ENCODE results near the gene ADAR.

ADAR gene

DNA sequence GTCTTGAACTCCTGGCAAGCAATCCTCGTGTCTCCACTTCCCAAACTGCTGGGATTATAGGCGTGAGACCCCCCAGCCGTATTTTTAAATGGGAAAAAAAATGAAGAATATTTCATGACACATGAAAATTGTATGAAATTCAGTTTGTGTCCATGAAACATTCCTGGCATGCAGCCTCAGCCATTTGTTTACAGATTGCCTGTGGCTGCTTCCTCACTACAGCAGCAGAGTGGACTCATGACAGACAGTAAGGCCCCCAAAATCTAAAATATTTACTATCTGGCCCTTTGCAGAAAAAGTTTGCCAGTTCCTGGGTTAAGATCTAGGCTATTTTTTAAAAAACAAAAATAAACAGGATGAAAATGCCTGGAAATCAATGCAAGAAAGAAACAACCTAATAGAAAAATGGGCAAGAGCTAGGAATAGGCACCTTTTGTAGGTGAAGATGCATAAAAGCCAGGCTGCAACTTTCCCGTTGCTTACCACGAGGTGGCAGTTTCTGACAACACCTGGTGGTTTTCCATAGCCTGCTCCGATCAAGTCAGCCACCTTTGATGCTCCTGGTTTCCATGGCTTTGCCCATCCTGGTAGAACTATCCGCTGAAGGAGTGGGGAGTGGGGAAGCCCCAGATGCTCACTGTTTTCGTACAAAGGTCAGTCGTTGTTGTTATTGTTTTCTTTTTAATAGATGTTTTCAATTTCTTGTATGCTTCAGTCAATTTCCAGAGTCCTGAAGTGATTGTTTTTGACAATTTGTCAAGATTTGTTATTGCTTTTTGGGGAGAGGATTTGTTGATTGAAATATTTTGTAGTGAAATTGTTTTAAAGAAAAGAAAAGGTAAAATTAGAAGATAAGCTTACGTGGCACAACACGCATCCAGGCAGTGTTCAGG is 73.8 kb downstream of the ADAR start:
- Histone ChIP-seq H2AK5ac (ENCODE audit: low read length, severe bottlenecking) (no peak overlapping the region), H3K23ac (ENCODE audit: low read length in 2 of 2) (peak overlapping the region in 1 of 2 experiments; percentile 83), H3K14ac (ENCODE audit: low read length in 2 of 2) (no peak overlapping the region), H2BK120ac (ENCODE audit: low read depth, low read length) (no peak overlapping the region), H2BK12ac (ENCODE audit: low read length in 2 of 2) (no peak overlapping the region), H3K18ac (ENCODE audit: low read depth in 1 of 2, low read length in 2 of 2) (no peak overlapping the region), H3K9me3 (ENCODE audit: control insufficient read depth, low read length) (peaks cover 4% of the 10 kb centered on the region), H3K4me2 (ENCODE audit: low read length, poor library complexity, severe bottlenecking) (no peak overlapping the region), H3K79me1 (replicated peaks; ENCODE audit: low read length, poor library complexity, severe bottlenecking) (no peaks in the 10 kb centered on the region), H2AFZ (ENCODE audit: low read depth, low read length) (no peak overlapping the region), H3K4ac (ENCODE audit: low read depth in 1 of 2, low read length in 2 of 2) (no peak overlapping the region), H2BK15ac (ENCODE audit: low read depth, poor library complexity, severe bottlenecking) (no peak overlapping the region), H4K91ac (ENCODE audit: low read length) (no peak overlapping the region), H2BK5ac (ENCODE audit: low read depth, low read length, poor library complexity, severe bottlenecking) (no peak overlapping the region), H3K4me1 (ENCODE audit: control insufficient read depth, insufficient read depth, low read depth, low read length) (no peaks in the 10 kb centered on the region), H3K9ac (ENCODE audit: low read length) (no peak overlapping the region), H3K4me3 (ENCODE audit: insufficient read depth in 1 of 2, low read depth in 1 of 2, low read length in 2 of 2) (no peak overlapping the region), H3K36me3 (ENCODE audit: control insufficient read depth in 1 of 2, insufficient read depth in 2 of 2, low read depth in 1 of 2, low read length in 2 of 2) (no peaks in the 10 kb centered on the region), H3K27me3 (ENCODE audit: control insufficient read depth in 1 of 2, insufficient read depth in 1 of 2, low read length in 2 of 2) (peaks cover 22 to 24% of the 10 kb centered on the region in 2 experiments), H3K27ac (ENCODE audit: low read length, poor library complexity, severe bottlenecking) (no peak overlapping the region), H4K8ac (ENCODE audit: low read length) (no peak overlapping the region)
- DNase-seq, result no peak
- WGBS, result 51% methylated on average over 9 of the region's 11 CpGs
